GM21786 (cell line): ENCODE measurements around the gene PRIM1.
"Not testable (repeated sequence)": the region's sequence is repeated elsewhere in the genome, so short reads cannot be mapped to it uniquely, and the experiment has no call there.

Experiments
- ATAC-seq: cut with Tn5 transposase; IDR thresholded peaks from one replicate; pipeline ENCODE4 v1.9.1; 2021; ENCODE audit not compliant: unreplicated experiment

Gene PRIM1

GRCh38 chr12:56761812-56762211, 9.7 kb upstream of the PRIM1 start:
- ATAC-seq, result no peak

- no peak for ATAC-seq
These were observed 8.3 kb upstream of the PRIM1 start for GRCh38 chr12:56760460-56760859.

DNA sequence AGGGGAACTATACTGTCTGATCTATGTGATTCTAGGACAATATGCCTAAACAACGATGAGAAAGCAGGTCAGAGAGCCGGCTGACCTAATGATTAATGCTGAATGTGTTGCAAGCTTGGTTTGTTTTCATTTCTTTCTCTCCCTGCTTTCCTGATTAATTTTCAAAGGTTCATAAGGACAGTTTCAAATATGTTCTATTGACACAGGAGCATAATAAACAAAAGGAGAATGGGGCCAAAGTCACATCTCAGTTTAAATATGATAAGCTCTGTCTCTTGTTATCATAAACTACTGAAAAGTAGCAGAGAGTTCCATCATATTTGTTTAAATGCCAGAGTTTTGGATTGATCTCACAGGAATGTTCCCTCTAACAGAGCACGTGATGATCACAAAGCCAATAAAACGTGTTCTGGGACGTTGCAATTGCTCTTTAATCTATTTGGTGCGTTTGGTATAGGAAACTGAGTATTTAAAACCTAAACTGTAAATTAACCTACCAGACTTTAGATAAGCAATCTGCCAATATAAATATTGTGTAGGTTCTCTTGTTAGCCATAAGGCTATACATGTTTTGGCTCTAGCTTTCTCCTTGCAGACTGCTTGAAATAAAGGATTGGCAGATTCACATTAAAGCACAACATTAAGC, 7.3 kb upstream of the PRIM1 start:
- ATAC-seq, result no peak

DNA sequence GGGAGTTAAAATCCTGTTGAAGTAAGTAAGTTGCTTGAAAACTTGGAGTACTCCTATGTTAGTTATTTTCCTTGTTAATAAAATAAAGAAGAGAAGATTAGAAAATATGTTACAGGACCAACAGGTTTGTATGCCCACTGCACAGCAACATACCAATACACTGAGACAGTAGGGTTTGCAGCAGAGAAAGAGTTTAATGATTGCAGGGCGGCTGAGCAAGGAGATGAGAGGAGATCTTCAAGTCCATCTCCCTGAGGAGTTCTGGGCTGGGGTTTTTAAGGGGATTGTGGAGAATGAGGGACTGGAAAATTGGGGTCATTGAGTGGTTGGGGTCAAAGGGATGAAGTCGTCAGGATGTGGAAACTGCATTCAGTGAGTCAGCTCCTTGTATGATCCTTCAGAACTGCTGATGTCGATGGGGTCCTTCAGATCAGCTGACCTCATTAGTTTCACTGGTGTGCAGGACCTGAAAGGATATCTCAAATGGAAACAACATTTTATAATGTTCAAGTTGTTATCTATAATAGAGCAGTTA, 6.7 kb upstream of the PRIM1 start:
- ATAC-seq, result no peak

GRCh38 chr12:56757971-56758370, 5.8 kb upstream of the PRIM1 start:
- not testable (repeated sequence) for ATAC-seq

DNA sequence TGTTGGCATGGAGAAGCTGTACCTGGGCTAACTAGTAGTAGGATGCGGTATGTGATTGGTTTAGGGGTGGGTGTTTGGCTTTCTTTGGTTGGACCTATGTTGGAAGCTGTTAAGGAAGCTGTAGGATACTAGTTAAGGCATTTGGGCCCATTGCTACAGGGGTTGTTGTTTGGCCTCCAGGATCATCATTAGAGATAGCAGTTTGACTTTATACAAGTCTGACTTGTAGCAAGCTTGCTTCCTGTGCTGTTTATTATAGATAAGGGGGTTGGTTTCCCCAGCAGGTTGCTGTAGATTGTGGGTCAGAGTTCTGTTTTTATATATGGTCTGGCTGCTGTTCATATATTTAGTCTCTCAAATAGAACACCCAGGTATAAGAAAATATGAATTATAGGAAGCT, 1.4 kb upstream of the PRIM1 start:
- ATAC-seq, result no peak

DNA sequence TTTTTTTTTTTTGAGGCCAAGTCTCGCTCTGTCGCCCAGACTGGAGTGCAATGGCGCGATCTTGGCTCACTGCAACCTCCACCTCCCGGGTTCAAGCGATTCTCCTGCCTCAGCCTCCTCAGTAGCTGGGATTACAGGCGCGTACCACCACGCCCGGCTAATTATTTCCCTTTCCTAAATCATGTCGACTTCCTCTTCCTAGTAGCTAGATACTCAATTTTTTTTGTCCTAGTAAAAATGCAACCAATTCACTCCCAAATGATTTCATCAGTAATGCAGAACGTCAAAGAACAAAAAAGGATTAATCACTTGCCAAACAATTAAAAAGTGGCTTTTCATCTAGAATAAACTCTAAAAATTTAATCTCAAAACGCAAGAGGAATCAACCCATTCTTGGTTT, 1.5 kb downstream of the PRIM1 start:
- not testable (repeated sequence) for ATAC-seq

DNA sequence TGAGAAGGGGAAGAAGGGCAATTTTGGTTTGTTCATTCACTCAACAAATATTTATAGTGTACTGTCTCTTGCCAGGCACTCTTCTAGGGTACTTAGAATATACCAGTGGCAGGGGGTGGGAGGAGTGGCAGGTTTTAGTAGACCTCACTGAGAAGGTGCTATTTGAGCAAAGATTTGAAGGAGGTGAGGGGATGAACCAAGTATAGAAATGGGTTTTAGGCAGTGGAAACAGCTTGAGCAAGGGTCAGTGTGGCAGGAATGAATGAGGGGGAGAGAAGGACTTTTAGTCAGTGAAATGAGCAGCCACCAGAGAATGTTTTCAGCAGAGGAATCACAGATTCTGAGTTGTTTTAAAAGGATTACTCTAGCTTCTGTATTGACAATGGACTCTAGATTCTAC, 2.3 kb downstream of the PRIM1 start:
- ATAC-seq, result no peak

DNA sequence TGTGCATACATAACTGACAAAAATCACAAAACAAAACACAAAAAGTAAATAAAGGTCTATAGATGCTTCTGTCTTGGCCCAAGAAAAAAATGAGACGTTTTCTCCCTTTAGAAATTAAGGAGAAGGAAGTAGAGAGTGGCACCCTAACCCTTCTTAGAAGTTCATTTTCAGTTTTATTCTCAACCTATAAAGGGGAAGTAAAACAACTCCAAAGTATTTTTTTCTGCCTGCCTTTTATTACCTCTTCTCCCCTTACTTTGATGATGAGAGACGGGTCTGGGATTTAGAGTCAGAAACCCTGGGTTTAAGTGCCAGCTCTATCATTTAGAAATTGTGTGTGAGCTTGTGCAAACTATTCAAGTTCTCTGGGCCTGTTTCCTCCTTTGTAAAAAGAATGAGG, 2.8 kb downstream of the PRIM1 start:
- ATAC-seq, result no peak

DNA sequence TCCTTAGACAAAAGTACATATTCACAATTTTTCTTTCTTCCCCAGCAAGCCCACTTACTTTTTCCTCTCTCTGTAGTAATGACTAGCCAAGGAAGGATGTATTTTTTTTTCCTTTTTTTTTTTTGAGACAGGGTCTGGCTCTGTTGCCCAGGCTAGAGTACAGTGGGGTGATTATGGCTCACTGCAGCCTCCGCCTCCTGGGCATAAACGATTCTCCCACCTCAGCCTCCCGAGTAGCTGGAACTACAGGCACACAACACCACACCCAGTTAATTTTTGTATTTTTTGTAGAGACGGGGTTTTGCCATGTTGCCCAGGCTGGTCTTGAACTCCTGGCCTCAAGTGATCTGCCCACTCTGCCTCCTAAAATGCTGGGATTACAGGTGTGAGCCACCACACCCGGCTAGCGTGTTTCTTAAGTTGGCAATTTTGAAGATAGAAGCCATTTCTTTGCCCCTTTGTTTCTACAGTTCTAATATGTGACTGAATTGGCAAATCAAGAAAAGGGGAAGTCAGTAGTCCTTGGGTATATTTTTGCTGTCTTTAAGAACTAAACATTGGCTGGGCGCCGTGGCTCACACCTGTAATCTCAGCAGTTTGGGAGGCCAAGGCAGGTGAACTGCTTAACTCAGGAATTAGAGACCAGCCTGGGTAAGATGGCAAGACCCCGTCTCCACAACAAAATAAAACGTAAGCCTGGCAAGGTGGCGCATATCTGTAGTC, 23.8 kb downstream of the PRIM1 start:
- no peak for ATAC-seq

DNA sequence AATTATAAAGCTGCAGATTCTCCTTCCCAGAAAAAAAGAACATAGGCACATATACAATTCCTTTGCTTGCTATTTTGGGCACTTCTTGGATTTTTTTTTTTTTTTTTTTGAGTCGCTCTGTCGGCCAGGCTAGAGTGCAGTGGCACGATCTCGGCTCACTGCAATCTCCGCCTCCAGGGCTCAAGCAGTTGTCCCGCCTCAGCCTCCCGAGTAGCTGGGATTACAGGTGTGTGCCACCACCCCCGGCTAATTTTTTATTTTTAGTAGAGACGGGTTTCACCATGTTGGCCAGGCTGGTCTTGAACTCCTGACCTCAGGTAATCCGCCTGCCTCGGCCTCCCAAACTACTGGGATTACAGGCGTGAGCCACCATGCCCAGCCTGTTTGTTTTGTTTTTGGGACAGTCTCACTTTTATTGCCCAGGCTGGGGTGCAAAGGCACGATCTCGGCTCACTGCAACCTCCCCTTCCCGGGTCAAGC, 25.9 kb downstream of the PRIM1 start:
- not testable (repeated sequence) for ATAC-seq

GRCh38 chr12:56725723-56726102, 26.4 kb downstream of the PRIM1 start:
- no peak for ATAC-seq

GRCh38 chr12:56724972-56725722, 27.0 kb downstream of the PRIM1 start, which contains the start of gene NACA:
TSS of gene NACA (minus strand) at chr12:56725299. CDS start at chr12:56724521, 778 bp downstream.
- peak; percentile 94 for ATAC-seq

DNA sequence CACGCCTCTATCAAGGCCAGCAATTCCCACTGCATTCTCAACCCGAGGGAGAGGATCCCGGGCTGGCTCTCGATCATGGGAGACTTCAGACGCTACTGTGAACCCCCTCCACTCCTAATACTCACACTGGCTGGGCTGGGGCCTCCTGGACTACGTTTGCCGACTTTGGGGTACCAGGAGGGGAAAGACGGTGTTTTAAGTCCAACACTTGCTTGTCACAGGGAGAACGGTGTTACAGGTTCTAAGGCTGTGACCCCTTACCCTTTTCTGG, 27.5 kb downstream of the PRIM1 start:
- no peak for ATAC-seq

GRCh38 chr12:56723889-56724700, 28.0 kb downstream of the PRIM1 start:
- ATAC-seq, result no peak

DNA sequence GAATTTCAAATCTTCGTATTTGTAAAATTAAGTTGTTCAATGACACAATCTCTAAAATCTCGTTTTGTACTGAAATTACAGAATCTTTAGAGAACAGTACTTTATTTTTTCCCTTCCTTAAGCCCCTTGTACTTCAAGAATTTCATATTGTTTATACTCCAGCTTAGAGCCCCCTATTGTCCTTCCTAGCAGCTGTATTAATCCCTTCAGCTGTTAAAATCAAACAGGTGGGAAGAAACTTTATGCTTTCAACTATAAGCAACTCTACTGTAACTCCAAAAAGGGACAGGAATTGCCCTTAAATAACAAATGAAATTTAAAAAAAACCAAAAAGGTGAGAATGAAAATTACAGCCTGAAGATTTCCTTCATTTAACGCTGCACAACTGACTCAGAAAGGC, 28.8 kb downstream of the PRIM1 start:
- no peak for ATAC-seq

GRCh38 chr12:56722832-56723231, 29.3 kb downstream of the PRIM1 start:
- ATAC-seq, result no peak

DNA sequence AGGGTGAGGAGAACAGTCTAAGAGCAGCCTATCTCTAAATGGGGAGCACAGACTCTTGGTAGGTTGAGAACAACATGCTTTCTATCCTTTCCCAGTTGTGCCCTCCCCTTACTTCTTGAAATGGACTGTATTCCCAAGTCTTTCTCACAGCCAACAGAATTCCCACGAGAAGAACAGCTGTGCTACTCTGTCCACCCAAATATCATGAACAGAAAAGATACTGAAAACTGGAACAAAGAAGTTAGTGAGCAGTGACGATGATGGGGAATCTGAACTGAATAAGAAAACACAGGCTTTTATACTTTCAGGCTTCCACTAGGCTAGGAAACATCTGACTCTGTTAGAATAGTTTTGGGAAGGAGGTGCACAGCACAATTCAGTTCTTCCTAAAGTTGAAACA, 30.4 kb downstream of the PRIM1 start:
- ATAC-seq, result no peak

DNA sequence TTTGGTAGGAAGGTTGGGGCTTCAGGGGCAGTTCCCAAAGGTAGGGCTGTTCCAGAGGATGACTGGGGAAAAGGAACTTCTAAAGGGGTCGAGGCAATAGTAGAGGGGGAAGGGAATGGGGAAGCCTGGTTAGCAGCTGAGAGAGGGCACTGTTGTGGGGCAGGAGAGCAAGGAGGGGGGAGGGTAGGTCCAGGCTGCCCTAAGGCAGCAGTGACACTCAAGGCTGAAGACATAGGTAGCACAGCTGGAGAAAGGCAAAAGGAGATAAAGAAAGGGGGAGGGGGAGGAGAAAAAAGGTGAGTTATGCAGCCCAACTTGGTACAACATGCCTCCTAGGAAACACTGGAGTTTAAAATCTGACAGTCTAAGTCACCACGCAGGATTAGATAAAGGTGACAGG, 30.9 kb downstream of the PRIM1 start:
- ATAC-seq, result no peak

GRCh38 chr12:56720731-56721151, 31.4 kb downstream of the PRIM1 start:
- ATAC-seq, result no peak

- ATAC-seq, result no peak
These were observed 33.1 kb downstream of the PRIM1 start for GRCh38 chr12:56719056-56719455.
